ENCODE data around the gene ANKRD39. TPM values are rescaled to one million over a fixed set of nuclear protein-coding genes. Genes with fewer than 3 reads are reported as not detected.

Gene ANKRD39
- total and polyA plus RNA-seq, 10 donors = 13.6 to 32.2 (median 20.4) TPM

GRCh38 chr2:96869822-96870625 lies 12.2 kb upstream of the ANKRD39 start, which contains the start of gene SEMA4C:
Gene SEMA4C (minus strand): TSS chr2:96870080. CDS start chr2:96867886, 2,194 bp downstream.
- Histone ChIP-seq H3K9me3 (no peaks in the 10 kb centered on the region), H3K4me3 (peak within 1 kb of the TSS; percentile 55 to 94 (median 83)), H3K27ac (peak within 1 kb of the TSS; percentile 89 to 98 (median 95)), H3K4me1 (peaks cover 14 to 100% (median 84%) of the 10 kb centered on the region in 6 donors), H3K36me3 (peaks cover 0 to 27% (median 11%) of the 10 kb centered on the region in 6 donors), H3K27me3 (replicated peaks in 1 of 7) (peaks cover 0 to 64% (median 17%) of the 10 kb centered on the region in 7 donors)
- TF ChIP-seq POLR2AphosphoS5 (IDR thresholded peaks at IDR 0.05) (peak; percentile 80 to 87 (median 86)), POLR2A (IDR thresholded peaks at IDR 0.05) (peak in 1 of 3 donors; percentile 32)
- TF ChIP-seq, protein P1, sequence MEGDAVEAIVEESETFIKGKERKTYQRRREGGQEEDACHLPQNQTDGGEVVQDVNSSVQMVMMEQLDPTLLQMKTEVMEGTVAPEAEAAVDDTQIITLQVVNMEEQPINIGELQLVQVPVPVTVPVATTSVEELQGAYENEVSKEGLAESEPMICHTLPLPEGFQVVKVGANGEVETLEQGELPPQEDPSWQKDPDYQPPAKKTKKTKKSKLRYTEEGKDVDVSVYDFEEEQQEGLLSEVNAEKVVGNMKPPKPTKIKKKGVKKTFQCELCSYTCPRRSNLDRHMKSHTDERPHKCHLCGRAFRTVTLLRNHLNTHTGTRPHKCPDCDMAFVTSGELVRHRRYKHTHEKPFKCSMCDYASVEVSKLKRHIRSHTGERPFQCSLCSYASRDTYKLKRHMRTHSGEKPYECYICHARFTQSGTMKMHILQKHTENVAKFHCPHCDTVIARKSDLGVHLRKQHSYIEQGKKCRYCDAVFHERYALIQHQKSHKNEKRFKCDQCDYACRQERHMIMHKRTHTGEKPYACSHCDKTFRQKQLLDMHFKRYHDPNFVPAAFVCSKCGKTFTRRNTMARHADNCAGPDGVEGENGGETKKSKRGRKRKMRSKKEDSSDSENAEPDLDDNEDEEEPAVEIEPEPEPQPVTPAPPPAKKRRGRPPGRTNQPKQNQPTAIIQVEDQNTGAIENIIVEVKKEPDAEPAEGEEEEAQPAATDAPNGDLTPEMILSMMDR (IDR thresholded peaks at IDR 0.05 in 8 of 11, conservative IDR thresholded peaks at IDR 0.05 in 3 of 11) = no peak
- peak; percentile 90 for DNase-seq
- intact Hi-C loops (cut with DNase I; ENCODE audit: low total_unique reads) = no loop called here
- WGBS, 5 donors = 0 to 2% (median 2%) methylated on average over 33 to 93 of the region's 93 CpGs

DNA sequence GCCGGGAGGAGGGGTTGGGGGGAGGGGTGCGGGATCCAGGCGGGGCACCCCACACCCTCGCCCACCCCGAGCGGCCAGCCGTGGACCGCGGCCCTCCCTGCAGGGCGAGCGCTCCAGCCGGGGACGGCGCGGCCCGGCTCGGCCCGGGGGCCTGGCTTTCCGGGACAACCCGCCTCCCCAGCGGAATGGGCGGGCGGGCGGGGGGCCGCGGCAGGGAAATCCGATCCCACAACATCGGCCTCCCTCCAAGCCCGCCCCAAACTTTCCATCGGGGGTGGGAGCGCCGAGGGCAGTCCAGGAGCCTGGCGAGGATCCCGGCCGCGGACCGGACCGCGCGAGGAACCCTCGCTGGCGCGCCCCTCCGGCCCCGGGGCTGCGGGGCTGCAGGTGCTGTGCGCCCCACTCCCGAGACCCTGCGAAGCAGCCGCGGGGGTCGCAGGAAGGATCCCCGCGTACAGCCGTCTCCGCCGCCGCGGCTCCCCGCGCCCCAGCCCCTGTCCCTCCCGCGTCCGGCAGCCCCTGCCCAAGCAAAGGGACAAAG lies 11.5 kb upstream of the ANKRD39 start:
- intact Hi-C loops (cut with DNase I; ENCODE audit: low total_unique reads) = no loop called here
- Histone ChIP-seq H3K9me3 (no peaks in the 10 kb centered on the region), H3K36me3 (peaks cover 0 to 34% (median 18%) of the 10 kb centered on the region in 6 donors), H3K4me3 (peak overlapping the region; percentile 55 to 94 (median 83)), H3K27ac (peak overlapping the region; percentile 89 to 98 (median 95)), H3K27me3 (replicated peaks in 1 of 7) (peaks cover 0 to 64% (median 17%) of the 10 kb centered on the region in 7 donors), H3K4me1 (peaks cover 13 to 100% (median 84%) of the 10 kb centered on the region in 6 donors)
- peak; percentile 85 for DNase-seq
- WGBS, 5 donors = 0 to 2% (median 1%) methylated on average over 8 to 64 of the region's 64 CpGs; no CpG with 5 or more reads in 1 of the 5 donors
- TF ChIP-seq POLR2A (IDR thresholded peaks at IDR 0.05) (no peak), POLR2AphosphoS5 (IDR thresholded peaks at IDR 0.05) (peak in 2 of 3 donors; percentile 6 to 25)
- TF ChIP-seq, protein P1 (IDR thresholded peaks at IDR 0.05 in 8 of 11, conservative IDR thresholded peaks at IDR 0.05 in 3 of 11) = peak in 4 of 11 experiments; percentile 7 to 46 (median 23)

- Histone ChIP-seq H3K4me1 (peaks cover 13 to 100% (median 84%) of the 10 kb centered on the region in 6 donors), H3K9me3 (no peaks in the 10 kb centered on the region), H3K27ac (peak overlapping the region; percentile 89 to 98 (median 95)), H3K4me3 (peak overlapping the region; percentile 55 to 94 (median 83)), H3K27me3 (replicated peaks in 1 of 7) (peaks cover 0 to 64% (median 17%) of the 10 kb centered on the region in 7 donors), H3K36me3 (peaks cover 0 to 40% (median 24%) of the 10 kb centered on the region in 6 donors)
- 0 to 1% (median 0%) methylated on average over 2 to 76 of the region's 76 CpGs for WGBS, 5 donors
- TF ChIP-seq POLR2A (IDR thresholded peaks at IDR 0.05) = peak in 1 of 3 donors; percentile 32
- peak; percentile 82 to 85 (median 82) for TF ChIP-seq POLR2AphosphoS5 (IDR thresholded peaks at IDR 0.05)
- TF ChIP-seq, protein P1 (IDR thresholded peaks at IDR 0.05 in 8 of 11, conservative IDR thresholded peaks at IDR 0.05 in 3 of 11) = peak; percentile 14 to 73 (median 51)
- intact Hi-C loops (cut with DNase I; ENCODE audit: low total_unique reads) = no loop called here
- DNase-seq = peak; percentile 92
Measured at GRCh38 chr2:96868555-96869280, 10.9 kb upstream of the ANKRD39 start.
